K562 (cell line): Measurements from ENCODE around the gene B3GALT5.

Experiments
- BACH1 ChIP-seq: fragments of 200-800 bp; sonication (Bioruptor generic); IDR thresholded peaks from 2 replicates; pipeline ENCODE4 v1.6.1; 2016; ENCODE audit warnings: missing genetic modification characterization, missing compliant biosample characterization
- BMI1 ChIP-seq: fragments of 150-350 bp; IDR thresholded peaks from 2 replicates; pipeline ENCODE4 v1.6.1; 2014; ENCODE audit warnings: low read length
- C11orf30 ChIP-seq: fragments of 450-650 bp; IDR thresholded peaks from 2 replicates; pipeline ENCODE4 v1.6.1; 2016; ENCODE audit warnings: low read depth, mild to moderate bottlenecking
- CBFA2T2 ChIP-seq: fragments of 450-650 bp; conservative IDR thresholded peaks from 2 replicates; pipeline ENCODE4 v1.6.1; 2017; ENCODE audit warnings: mild to moderate bottlenecking
- ELF4 ChIP-seq: fragments of 450-650 bp; formaldehyde crosslinking; IDR thresholded peaks from 2 replicates; pipeline ENCODE4 v1.4.0; 2022; ENCODE audit warnings: missing genetic modification characterization
- GTF3C2 ChIP-seq: IDR thresholded peaks from 3 replicates; pipeline ENCODE4 v1.6.1; 2011; ENCODE audit warnings: borderline replicate concordance, mild to moderate bottlenecking, moderate library complexity; ENCODE audit not compliant: insufficient read length; ENCODE audit errors: extremely low read depth
- KLF1 ChIP-seq: fragments of 450-650 bp; IDR thresholded peaks from 2 replicates; pipeline ENCODE4 v1.6.1; 2016; ENCODE audit warnings: missing genetic modification characterization, missing compliant biosample characterization
- NR2C2 ChIP-seq, 2 experiments: fragments of 200-800 bp in 1 of 2; sonication (Bioruptor generic) in 1 of 2; sonication (generic) in 1 of 2; formaldehyde crosslinking in 1 of 2; IDR thresholded peaks; 2 replicates each; pipeline versions ENCODE4 v1.6.1 to v1.8.0; 2016 to 2022; ENCODE audit warnings: mild to moderate bottlenecking in 1 of 2, missing compliant biosample characterization in 1 of 2, missing genetic modification characterization in 1 of 2, missing genetic modification reagents in 1 of 2
- POLR2A ChIP-seq: fragments of 450-650 bp; conservative IDR thresholded peaks from 2 replicates; pipeline ENCODE4 v1.6.1; 2016
- SIX5 ChIP-seq, 2 experiments: IDR thresholded peaks; 2 replicates each; pipeline ENCODE4 v1.6.1; 2011; ENCODE audit warnings: low read length in 2 of 2, borderline replicate concordance in 1 of 2, low read depth in 1 of 2, mild to moderate bottlenecking in 1 of 2, moderate library complexity in 1 of 2; ENCODE audit not compliant: insufficient read depth in 1 of 2
- TEAD4 ChIP-seq, 2 experiments: sonication (generic) in 1 of 2; formaldehyde crosslinking in 1 of 2; IDR thresholded peaks; 2 replicates each; pipeline versions ENCODE4 v1.6.1 to v1.8.0; 2012 to 2022; ENCODE audit warnings: borderline replicate concordance in 1 of 2, inconsistent platforms in 1 of 2, low read length in 1 of 2, mild to moderate bottlenecking in 1 of 2, missing genetic modification reagents in 1 of 2
- ZNF124 ChIP-seq: sonication (generic); formaldehyde crosslinking; IDR thresholded peaks from 2 replicates; pipeline ENCODE4 v1.8.1; 2022; ENCODE audit warnings: missing genetic modification reagents
- ZNF232 ChIP-seq: sonication (generic); formaldehyde crosslinking; IDR thresholded peaks from 2 replicates; pipeline ENCODE4 v1.8.0; 2022; ENCODE audit warnings: mild to moderate bottlenecking, missing genetic modification reagents
- TF ChIP-seq, protein P1 (sequence below): sonication (generic); formaldehyde crosslinking; IDR thresholded peaks from 2 replicates; pipeline ENCODE4 v1.8.0; 2022; ENCODE audit warnings: mild to moderate bottlenecking, low read depth, missing genetic modification reagents

DNA sequence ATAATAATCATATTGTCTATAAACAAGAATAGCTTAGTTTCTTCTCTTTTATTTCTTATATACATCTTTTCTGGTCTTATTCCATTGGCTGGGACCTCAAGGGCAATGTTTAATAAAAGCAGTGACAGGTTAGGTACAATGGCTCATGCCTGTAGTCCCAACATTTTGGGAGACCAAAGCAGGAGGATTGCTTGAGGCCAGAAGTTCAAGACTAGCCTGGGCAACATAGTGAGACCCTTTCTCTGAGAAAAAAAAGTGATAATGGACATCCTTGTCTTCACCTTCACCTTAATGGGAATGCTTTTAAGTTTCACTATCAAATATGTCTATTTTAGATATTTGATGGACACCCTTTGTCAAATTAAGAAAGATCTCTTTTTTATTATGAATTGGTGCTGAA lies 8.1 kb downstream of the B3GALT5 start:
- TF ChIP-seq KLF1 (tag) (no peak), GTF3C2 (no peak), ZNF124 (CRISPR knock-in tag) (no peak), NR2C2 (CRISPR knock-in tag; IDR thresholded peaks at IDR 0.05) (no peak), NR2C2 (tag; IDR thresholded peaks at IDR 0.05) (no peak), POLR2A (no peak), ELF4 (CRISPR knock-in tag) (no peak), TEAD4 (IDR thresholded peaks at IDR 0.05; ENCODE audit: low read length) (no peak), TEAD4 (CRISPR knock-in tag; IDR thresholded peaks at IDR 0.05; ENCODE audit: borderline replicate concordance) (no peak), BMI1 (no peak), ZNF232 (no peak), SIX5 (IDR thresholded peaks at IDR 0.05; ENCODE audit: borderline replicate concordance in 1 of 2, insufficient read depth in 1 of 2, low read depth in 1 of 2, low read length in 2 of 2) (no peak), CBFA2T2 (no peak), C11orf30 (no peak), BACH1 (tag) (no peak)
- TF ChIP-seq, protein P1, sequence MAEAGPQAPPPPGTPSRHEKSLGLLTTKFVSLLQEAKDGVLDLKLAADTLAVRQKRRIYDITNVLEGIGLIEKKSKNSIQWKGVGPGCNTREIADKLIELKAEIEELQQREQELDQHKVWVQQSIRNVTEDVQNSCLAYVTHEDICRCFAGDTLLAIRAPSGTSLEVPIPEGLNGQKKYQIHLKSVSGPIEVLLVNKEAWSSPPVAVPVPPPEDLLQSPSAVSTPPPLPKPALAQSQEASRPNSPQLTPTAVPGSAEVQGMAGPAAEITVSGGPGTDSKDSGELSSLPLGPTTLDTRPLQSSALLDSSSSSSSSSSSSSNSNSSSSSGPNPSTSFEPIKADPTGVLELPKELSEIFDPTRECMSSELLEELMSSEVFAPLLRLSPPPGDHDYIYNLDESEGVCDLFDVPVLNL (CRISPR knock-in tag) = no peak
